ENCODE measurements around the gene FASTK.
A peak's percentile ranks its signal among the peaks of the same experiment; 100 is the strongest.

FASTK gene, protein sequence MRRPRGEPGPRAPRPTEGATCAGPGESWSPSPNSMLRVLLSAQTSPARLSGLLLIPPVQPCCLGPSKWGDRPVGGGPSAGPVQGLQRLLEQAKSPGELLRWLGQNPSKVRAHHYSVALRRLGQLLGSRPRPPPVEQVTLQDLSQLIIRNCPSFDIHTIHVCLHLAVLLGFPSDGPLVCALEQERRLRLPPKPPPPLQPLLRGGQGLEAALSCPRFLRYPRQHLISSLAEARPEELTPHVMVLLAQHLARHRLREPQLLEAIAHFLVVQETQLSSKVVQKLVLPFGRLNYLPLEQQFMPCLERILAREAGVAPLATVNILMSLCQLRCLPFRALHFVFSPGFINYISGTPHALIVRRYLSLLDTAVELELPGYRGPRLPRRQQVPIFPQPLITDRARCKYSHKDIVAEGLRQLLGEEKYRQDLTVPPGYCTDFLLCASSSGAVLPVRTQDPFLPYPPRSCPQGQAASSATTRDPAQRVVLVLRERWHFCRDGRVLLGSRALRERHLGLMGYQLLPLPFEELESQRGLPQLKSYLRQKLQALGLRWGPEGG

DNA sequence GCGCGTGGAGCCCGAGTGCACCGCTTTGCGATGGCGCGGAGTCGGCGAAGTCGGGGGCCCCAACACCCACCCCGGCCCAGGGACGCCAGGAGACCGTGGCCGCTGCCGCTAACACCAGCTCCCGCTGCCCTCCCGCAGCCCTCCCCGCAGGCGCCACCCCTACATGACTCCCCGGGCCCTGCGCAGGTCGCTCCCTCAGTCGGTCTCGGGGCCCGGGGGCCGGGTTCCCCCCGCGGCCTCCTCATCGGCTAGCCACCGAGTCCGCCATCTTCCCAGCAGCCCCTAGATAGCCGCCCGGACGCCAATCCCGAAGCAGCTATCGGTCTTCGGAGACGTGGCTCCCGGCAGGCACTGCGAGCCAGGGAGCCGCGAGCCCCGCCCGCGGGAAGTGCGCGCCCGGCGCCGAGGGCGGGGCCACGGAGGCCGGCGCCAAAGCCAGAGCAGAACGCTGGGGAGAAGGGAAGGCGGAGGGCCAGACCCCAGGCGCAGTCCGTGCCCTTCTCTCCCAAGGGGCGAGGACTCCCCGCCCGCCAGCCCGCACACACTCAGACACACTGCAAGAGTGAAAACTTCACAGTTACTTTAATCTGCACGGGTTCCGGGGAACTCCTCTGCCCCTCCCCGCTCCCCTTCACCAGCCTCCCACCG, at the start of gene FASTK:
TSS of gene FASTK (minus strand) at position 288 of the 648 bp plus-strand sequence. CDS start at position 245, 43 bp downstream.
- peak; percentile 74 for DNase-seq (ENCODE audit: low spot score)

DNA sequence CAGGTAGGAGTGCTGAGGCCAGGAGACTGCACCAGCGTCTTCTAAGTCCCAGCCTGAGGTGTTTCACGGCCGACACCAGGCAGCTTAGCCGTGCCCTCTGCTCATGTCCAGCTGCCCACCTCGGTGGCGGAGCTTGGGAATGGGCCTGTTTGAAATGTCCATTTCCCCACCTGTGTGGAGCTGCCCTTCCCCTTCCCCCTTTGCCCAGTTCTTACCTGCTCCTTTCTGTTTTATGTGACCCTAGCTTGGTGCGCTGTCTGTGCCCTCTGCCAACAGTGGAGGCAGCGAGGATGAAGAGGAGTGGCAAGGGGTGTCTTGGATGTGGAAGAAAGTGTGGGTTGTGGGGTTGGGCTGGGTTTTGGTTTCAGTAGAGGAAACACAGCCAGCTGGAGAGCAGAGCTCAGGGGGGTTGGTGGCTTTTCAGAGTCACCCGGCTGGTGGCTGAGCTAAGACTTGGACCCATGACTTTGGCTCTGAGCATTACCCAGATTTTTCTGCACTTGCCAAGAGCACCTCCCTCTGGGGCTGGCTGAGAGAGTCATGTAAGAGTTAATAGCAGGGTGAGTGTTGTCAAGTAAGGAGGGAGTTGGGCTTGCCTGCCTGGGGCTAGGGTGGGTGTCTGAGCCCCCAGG, 49.5 kb upstream of the FASTK start:
- no peak for DNase-seq (ENCODE audit: low spot score)

DNA sequence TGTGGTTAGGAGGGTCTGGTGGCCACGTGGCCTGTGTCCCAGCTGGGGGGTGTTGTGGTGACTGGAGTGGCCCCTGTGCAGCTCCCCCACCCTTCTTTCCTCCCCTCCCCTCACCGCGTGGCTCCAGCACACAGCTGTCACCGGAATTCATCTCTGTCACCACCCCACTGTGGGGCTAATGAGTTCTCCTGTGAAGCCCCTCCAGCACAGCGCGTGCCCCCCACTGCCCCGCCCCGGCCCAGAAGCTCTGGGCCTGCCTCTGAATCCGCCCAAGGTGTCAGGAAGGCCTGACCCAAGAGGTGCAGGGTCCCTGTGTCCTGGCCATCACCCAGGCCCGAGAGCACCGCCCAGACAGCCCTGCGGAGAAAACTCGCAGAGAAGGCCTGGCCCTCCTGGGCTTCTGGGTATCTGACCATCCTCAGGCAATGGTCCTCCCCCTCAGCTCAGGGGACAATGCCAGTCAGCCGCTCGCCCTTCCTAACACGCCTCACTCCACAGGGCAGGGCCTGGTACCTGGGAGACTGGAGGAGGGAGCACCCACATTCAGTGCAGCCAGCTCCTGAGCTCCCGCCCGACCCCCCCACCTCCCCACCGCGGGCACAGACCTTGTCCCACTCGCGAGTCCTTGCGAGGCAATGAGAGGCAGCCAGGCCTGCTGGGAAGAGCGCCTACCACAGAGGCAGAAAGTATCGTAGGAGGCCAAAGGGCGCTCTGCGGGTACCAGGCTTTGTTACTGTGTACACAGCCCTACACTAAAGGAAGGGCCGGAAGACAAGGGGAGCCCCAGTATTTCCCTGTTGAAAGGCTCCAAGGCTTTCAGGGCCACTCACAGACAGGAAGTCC, 48.7 kb upstream of the FASTK start:
- DNase-seq (ENCODE audit: low spot score): no peak

DNA sequence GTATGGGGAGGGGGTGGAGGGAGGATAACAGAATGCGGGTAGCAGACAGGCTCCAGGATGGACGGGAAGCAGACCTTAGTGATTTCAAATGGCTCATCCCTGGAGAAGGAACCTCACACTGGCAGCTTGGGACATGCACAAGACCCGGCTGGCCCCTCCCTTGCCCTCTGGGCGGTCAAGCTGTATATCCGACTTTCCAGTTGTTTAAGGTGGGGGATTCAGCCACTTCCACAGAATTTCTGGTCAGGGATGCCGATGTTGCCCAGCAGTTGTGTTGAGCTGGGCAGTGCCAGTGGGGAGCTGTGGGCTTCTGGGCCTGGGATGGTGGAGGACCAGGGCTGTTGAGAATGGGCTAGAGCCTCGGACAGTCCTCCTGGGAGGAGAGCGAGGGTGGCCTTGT, 48.1 kb upstream of the FASTK start:
- DNase-seq (ENCODE audit: low spot score): no peak

DNA sequence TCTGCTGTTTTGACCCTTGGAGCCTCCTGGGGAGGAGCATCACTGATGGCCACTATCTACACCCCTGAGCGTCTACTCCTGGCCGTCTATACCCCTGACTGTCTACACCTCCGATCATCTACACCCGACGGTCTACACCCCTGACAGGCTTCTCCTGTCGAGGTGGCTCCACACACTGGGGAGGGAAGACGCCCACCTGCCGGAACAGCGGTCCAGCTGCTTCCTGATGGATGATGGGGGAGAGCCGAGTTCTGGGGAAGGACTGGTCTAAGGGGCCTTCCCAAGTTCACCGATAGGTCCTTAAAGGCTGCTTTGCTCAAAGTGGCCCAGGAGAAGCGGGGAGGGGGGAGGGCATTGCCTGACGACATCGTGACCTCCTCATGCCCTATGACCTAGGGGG, 47.5 kb upstream of the FASTK start:
- no peak for DNase-seq (ENCODE audit: low spot score)

DNA sequence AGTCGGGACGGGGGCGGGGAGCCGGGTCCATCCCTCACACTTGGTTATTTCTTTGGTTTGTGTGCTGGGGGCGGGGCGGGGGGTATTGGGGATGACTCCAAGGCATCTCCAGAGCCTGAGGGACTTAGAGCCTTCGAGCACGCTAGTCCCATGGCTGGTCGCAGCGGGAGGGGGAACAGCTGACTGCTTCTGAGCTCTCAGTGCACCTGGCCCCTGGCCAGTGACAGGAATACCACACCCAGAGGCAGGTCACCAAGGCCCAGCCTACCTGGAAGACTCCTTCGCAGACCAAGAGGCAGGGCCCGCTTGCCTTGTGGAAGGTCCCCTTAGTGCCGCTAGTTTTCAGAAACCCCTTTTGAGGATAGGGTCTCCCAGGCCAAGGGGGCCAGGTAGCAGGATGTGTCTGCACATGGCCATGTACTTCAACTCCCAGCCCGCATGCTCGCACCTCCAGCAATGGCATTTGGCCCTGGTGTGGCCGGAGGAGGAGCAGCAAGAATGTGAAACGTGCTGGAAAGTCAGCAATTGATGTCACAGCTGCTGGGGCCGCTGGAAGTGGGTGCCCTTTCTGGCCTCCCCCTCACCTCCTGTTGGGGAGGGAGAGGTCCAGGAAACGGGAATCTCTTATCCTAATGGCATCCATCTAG, 46.0 kb upstream of the FASTK start:
- DNase-seq (ENCODE audit: low spot score): no peak

DNA sequence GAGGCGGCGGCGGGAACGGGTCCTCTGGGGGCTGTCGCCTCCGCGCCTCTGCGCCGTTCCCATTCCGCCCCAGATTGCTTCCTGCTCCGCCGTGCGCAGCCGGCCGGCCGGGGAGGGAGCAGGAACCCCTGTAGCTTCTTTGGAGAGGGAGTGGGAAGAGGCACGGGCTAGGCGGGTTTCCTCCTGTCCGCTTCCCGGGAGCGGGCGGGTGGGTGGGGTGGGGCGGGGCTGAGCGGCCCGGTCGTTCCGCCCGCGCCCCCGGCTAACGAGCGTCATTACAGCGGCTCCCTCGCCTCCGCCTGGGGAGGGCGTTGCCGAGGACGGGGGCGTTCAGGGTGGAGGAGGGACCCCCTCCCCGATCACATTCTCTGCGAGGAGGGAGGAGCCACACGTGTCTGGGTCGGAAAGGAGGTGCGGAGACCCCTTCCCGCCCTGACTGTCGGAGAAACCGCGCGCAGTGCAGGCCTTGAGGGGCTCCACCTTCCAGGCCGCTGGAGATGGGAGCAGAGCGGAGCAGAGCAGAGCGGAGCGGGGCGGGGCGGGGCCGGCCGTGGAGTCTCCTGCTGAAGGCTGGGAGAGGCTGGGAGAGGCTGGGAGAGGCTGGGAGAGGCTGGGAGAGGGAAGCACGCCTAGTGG, 45.4 kb upstream of the FASTK start:
- DNase-seq (ENCODE audit: low spot score): no peak

DNA sequence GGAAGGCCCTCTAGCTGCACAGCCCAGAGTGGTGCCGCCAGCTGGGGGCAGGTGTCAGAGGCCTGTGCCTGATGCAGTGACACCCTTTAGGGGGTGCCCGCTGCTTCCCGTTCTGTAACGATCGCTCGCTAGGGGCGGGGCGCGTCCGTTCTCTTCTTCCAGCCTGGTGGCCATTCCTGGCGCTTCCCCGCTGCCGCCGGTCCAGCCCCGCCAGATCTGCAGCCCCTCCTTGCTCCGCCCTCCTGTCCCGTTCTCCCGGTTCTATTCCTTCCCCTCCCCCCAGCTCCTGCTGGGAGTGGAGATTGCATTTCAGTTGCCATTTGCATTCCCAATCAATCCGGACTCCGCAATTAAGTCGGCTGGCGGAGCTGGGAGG, 44.8 kb upstream of the FASTK start:
- no peak for DNase-seq (ENCODE audit: low spot score)

DNA sequence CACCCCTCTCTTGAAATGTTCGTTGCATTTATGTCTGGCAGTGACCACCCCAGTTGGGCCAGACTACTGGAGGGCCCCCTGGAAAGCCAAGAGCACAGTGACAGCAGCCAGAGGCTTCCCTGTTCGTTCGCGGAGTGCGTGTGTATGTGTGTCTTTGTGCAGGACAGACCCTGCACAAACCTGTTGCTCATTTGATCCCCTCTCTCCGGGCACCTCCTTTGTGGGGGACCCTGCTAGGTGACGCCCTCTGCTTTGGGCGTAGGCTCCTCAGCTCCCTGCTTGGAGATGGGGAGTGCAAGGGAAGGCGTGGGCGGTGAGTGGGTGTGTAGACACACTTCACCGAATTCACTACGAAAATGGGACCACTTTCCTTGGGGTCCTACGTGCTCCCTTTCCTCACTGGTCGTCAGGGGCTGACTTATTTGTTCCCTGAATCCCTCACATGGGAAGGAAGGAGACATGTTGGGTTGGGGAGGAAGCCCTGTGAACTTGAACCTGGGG, 44.3 kb upstream of the FASTK start:
- no peak for DNase-seq (ENCODE audit: low spot score)

DNA sequence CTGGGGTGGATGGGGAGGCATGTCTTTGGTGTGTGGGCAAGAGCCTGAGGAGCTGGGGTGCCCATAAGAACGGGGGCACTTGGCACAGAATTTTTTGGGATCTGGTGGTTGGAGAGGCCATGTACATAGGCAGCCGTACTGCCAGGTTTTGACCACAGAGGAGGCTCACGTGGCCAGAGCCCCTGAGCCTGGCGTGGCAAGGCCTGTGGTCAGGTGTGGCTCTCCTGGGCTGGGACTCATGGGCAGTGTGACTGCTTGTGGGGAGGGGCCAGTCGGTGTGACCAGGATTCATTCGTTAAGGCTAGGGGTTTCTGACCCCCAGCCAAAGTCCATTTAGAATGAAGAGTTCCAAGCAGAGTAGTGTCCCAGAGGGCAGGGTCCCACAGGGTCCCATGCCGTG, 43.9 kb upstream of the FASTK start:
- DNase-seq (ENCODE audit: low spot score): no peak

DNA sequence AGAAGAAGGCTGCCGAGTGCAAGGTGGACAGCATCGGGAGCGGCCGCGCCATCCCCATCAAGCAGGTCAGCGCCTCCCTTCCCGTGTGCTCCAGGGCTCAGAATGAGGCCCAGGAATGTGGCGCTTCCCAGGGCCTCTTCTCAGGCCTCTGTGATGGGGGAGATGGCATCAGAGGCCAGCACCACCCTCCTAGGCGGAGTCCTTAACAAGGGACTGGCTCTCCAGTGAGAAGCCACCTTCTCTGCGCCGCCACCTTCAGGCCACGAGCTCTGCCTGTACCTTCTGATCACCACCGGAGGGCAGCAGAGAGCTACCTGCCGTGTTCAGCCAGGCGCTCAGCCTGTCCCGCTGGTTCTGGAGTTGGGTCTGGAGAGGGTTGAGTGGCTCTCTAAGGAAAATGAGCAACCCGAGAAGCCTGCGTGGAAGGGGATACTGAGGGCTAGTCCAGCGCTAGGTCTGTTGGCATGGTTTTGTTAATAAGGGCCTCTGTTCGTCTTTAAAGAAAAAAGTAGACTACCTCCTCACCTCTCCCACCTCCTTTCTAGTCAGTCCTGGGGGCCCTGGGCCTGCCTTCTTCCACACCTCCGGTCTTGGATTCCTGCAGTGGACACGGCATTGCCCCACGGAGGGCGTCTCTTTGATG, 43.3 kb upstream of the FASTK start:
- DNase-seq (ENCODE audit: low spot score): peak; percentile 81

DNA sequence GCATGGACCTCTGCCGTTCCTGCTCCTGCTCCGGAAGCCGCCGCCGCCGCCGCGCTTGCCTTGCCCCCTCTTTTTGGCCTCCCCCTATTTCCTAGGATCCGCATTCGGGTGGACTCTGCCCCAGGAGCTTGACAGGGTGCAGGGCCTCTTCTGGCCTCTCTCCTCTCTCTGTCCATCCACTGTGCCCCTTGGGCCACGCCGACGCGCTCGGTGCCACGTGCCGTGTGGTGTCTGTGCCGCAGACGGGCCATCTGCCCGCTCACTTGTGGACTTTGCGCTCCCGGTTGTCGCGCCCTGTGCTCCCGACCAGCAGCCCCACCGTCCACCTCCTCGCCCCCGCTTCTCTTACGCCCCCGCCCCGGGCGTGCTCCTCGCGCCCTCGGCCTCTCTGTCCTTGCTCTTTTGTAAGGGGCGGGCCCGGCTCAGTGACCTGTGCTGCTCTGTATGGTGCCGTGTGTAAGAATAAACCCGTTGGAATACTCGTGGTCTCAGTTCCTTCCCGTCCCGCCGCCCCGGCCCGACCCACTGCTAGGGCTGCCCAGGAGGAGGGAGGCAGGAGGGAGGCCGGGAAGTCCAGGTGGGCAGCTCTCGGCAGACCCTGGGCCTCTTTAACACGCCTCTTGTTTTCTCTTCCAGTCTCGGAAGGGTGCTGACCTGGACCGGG, 42.7 kb upstream of the FASTK start:
- DNase-seq (ENCODE audit: low spot score): no peak

DNA sequence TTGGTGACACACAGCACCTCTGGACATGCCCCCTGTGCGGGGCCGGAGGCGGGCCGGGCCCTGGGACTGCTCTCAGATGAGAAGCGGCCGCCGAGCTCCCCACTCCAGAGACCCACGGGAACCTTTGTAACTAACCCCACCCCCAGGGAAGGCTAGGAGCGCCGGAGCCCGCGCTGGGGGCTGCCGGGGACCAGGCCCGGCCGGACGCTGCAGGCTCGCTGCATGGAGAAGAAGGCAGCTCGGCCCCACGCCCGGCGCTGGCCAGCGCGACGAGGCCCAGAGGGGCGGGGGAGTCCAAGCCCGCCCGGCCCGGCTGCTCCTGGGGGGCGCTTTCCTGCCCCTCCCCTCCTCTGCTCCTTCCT, 42.2 kb upstream of the FASTK start:
- no peak for DNase-seq (ENCODE audit: low spot score)

DNA sequence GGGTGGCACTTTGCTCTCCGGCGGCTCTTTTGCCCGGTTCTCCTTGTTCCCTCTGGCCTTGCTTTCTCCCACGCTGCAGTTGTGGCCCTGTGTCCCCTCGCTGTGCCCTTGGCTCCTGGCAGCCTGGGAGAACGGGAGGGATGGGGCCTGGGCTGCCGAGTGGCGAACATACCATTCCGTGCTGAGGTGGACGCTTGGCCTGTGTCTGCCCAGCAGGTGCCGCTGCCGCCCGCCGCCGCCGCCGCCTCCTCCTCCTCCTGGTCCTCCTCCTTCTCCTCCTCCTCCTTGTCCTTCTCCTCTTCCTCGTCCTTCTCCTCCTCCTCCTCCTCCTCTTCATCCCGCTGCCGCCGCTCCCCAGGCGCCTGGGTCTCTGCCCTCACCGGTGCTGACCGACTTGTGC, 41.7 kb upstream of the FASTK start:
- no peak for DNase-seq (ENCODE audit: low spot score)

DNA sequence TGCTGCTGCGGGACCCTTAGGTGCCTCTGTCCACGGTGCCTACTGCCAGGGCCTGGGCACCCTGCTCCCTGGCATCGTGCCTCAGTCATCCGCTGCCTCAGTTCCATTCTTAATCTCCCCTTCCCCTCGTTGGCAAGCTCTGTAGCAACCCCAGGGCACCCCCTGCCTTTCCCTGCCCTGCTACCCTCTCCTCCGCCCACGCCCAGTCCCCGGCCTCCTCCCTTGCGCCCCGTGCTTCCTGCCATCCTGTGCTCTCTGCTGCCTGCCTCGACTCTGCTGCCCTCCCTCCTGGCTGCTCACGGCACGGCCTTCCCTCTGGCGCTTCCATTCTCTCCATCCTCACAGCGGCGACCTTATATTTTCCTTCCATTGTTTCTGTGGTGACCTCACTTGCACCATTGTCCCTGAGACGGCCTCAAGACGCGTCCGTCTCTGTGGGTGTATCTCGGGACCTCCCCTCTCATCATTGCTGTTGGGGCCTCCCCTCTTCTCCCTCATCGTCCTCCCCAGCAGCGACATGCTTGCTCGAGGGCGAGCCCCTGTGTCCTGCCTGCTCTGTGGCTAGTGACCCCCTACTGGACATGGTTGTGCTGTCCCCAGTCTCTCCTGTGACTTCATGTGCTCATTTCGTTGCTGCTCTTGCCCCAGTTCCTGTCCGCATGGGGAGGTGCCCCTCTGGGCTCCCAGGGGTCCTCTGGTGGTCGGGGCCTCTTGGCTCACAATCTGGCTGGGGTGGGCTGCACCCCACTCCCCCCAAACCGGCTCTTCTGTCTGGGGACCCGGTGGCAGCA, 41.0 kb upstream of the FASTK start:
- DNase-seq (ENCODE audit: low spot score): no peak

DNA sequence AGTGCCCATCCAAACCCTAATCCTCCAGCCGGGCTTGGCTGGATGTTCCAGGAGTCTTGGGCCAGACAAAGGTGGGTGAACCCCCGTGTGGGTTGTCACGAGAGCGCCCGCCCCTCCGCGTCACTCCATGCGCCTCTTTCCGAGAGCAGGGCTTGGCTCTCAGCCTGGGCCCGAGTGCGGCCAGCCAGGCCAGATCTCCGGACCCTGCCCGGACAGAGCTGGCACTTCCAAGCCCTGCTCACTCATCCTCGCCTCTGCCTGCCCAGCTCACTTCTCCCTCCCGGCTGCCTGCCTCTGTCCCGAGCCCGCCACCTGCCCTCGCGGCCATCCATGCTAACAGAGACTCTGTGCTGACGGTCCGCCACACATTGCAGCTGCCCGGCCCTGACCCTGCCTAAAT, 40.3 kb upstream of the FASTK start:
- no peak for DNase-seq (ENCODE audit: low spot score)

DNA sequence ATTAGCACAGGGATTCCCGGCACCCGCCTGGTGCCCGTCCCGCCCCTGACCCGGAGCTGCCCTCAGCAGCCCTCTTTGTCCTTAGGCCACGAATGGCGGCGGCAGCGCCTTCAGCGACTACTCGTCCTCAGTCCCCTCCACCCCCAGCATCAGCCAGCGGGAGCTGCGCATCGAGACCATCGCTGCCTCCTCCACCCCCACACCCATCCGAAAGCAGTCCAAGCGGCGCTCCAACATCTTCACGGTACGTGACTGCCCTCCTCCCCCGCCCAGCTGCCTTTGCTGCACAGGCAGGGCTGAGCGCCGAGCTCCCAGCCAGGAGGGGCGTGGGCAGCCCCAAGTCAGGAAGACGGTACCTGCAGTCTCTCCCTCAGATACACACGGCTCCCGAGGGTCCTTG, 39.3 kb upstream of the FASTK start:
- DNase-seq (ENCODE audit: low spot score): no peak

DNA sequence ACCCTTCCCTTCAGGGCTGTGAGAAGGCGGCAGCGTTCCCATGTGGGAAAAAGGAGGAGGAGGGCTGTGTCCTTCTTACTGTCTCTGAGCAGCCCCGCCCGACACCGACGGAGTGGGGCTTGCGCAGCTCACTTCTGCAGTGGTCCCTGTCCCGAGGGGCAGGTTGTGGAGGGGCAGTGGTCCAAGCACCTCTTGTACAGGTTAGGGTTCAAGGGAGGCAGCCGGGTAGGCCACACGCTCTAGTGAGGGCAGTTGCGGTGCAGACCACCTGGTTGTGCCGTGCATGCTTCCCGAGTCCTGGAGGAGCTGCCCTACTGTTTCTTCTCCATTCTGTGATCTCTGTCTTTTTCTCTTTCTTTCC, 38.4 kb upstream of the FASTK start:
- no peak for DNase-seq (ENCODE audit: low spot score)

Measured in COLO829 (cell line).